HS-27A (cell line): ENCODE measurements around the gene TELO2.

Experiments used
- DNase-seq: peaks from one replicate; pipeline ENCODE4 v3.0.0-alpha.2; 2012; ENCODE audit warnings: low read depth, missing footprints

The TELO2 gene

GRCh38 chr16:1556254-1556653 lies 63.1 kb downstream of the TELO2 start:
- no peak for DNase-seq

DNA sequence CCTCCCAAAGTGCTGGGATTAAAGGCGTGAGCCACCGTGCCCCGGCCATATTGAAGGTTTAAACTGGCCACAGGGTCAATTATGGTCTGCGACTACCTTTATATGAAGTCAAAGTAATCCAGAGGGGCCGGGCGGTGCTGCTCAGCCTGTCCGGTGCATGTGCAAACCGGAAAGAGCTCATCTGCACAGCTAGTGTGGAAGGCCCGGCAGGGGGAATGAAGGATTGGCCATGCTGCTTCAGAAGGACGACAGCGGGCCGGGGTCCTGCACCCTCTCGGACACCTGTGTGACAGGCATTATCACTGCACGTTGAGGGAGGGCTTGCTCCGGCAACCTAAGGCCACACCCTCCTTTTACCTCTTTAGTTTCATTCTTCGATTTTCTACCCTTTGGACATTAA lies 63.9 kb downstream of the TELO2 start:
- no peak for DNase-seq

DNA sequence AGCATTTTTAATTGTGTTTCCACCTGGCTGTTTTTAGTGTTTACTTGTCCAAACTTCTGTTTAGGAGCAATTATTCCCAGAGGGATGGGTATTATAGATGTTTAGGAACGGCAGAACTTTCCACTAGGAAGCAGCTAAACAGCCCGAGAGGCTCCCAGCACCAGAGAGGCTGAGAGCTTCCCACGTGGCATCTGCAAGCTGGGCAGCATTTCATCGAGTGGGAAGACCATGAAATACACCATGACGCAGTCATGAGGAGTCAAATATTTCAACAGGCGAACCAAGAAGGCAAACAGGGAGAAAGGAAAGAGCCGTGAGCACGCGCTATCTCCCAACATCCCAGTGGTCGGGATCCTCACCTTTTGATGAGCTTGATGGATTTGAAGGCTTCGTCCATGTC lies 64.4 kb downstream of the TELO2 start:
- DNase-seq = no peak

DNA sequence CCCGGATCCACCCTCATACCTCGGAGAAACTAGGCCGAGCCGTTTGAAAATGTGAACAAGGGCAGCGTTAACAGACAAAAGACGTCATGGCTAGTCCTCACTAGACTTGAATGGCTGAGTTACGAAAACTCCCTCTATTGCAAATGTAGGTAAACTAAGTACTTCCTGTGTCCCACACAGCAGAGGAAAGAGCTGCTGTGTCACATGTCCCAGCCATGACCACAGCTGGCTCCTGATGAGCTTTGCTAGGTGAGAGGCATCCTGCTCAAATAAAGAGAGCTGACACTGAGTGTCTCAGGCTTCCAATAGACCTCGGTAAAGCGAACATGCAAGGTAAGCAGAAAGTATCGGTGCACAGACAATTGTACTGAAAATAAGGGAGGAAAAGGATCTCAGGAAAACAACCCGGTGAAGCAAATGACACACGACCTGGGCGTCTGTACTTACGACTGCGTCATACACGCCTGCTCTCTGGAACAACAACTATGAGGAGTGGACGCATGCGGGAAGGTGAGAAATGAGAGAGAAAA lies 66.4 kb downstream of the TELO2 start:
- no peak for DNase-seq
